ENCODE data around the gene OR9A4. TPM values are rescaled to one million over a fixed set of nuclear protein-coding genes. Genes with fewer than 3 reads are reported as not detected.

Gene OR9A4
- total RNA-seq, 1 donor from 2014 or later, result 0.07 TPM

GRCh38 chr7:141928845-141929195 lies 12.6 kb downstream of the OR9A4 start:
- Histone ChIP-seq H3K27ac (no peak overlapping the region), H3K4me1 (no peaks in the 10 kb centered on the region), H3K9ac (no peak overlapping the region), H3K79me2 (ENCODE audit: low read depth) (no peaks in the 10 kb centered on the region), H3K4me2 (no peak overlapping the region), H2AFZ (replicated peaks) (no peak overlapping the region), H3K9me3 (ENCODE audit: low read depth) (no peaks in the 10 kb centered on the region), H3K4me3 (no peak overlapping the region), H3F3A (ENCODE audit: low read depth) (no peaks in the 10 kb centered on the region), H4K20me1 (ENCODE audit: low read depth) (no peaks in the 10 kb centered on the region), H3K27me3 (no peaks in the 10 kb centered on the region), H3K36me3 (no peaks in the 10 kb centered on the region)
- Mint-ChIP-seq H3K27me3 (ENCODE audit: insufficient read depth, low read depth) (no peaks in the 10 kb centered on the region), H3K27ac (no peak overlapping the region), H3K4me1 (peaks cover 5% of the 10 kb centered on the region), H3K36me3 (no peaks in the 10 kb centered on the region), H3K9me3 (peaks cover 3% of the 10 kb centered on the region), H3K4me3 (no peak overlapping the region)
- no peak for DNase-seq (ENCODE audit: low spot score)
- no peak for TF ChIP-seq EZH2phosphoT487 (IDR thresholded peaks at IDR 0.05)
- no peak for TF ChIP-seq EZH2 (IDR thresholded peaks at IDR 0.05)
- no peak for TF ChIP-seq CTCF (IDR thresholded peaks at IDR 0.05)

GRCh38 chr7:141930211-141930610 lies 14.0 kb downstream of the OR9A4 start:
- Mint-ChIP-seq H3K9me3 (peaks cover 3% of the 10 kb centered on the region), H3K27me3 (ENCODE audit: insufficient read depth, low read depth) (no peaks in the 10 kb centered on the region)
- peak overlapping the region; percentile 78 for H2AFZ ChIP-seq (replicated peaks)

GRCh38 chr7:141941075-141941474 lies 24.9 kb downstream of the OR9A4 start:
- Mint-ChIP-seq H3K4me3 (no peak overlapping the region), H3K27ac (no peak overlapping the region), H3K27me3 (ENCODE audit: insufficient read depth, low read depth) (no peaks in the 10 kb centered on the region), H3K36me3 (no peaks in the 10 kb centered on the region), H3K9me3 (peaks cover 13% of the 10 kb centered on the region), H3K4me1 (no peaks in the 10 kb centered on the region)
- Histone ChIP-seq H3K4me3 (no peak overlapping the region), H3F3A (ENCODE audit: low read depth) (no peaks in the 10 kb centered on the region), H3K27ac (no peak overlapping the region), H2AFZ (replicated peaks) (no peak overlapping the region), H3K79me2 (ENCODE audit: low read depth) (no peaks in the 10 kb centered on the region), H3K4me1 (no peaks in the 10 kb centered on the region), H3K9me3 (ENCODE audit: low read depth) (no peaks in the 10 kb centered on the region), H3K27me3 (no peaks in the 10 kb centered on the region), H4K20me1 (ENCODE audit: low read depth) (no peaks in the 10 kb centered on the region), H3K36me3 (no peaks in the 10 kb centered on the region), H3K4me2 (no peak overlapping the region), H3K9ac (no peak overlapping the region)
- no peak for DNase-seq (ENCODE audit: low spot score)
- TF ChIP-seq EZH2phosphoT487 (IDR thresholded peaks at IDR 0.05) (no peak), CTCF (IDR thresholded peaks at IDR 0.05) (no peak), EZH2 (IDR thresholded peaks at IDR 0.05) (no peak)

More at GRCh38 chr7:141930211-141930610, 14.0 kb downstream of the OR9A4 start:
- DNase-seq (ENCODE audit: low spot score), result no peak
- Histone ChIP-seq H3K36me3 (no peaks in the 10 kb centered on the region), H3F3A (ENCODE audit: low read depth) (no peaks in the 10 kb centered on the region), H3K27me3 (no peaks in the 10 kb centered on the region), H3K9ac (no peak overlapping the region), H3K79me2 (ENCODE audit: low read depth) (no peaks in the 10 kb centered on the region), H3K4me3 (no peak overlapping the region), H3K4me2 (no peak overlapping the region), H3K9me3 (ENCODE audit: low read depth) (no peaks in the 10 kb centered on the region), H3K27ac (no peak overlapping the region), H4K20me1 (ENCODE audit: low read depth) (no peaks in the 10 kb centered on the region), H3K4me1 (no peaks in the 10 kb centered on the region)
- Mint-ChIP-seq H3K27ac (peak overlapping the region; percentile 72), H3K36me3 (no peaks in the 10 kb centered on the region), H3K4me3 (no peak overlapping the region), H3K4me1 (peaks cover 5% of the 10 kb centered on the region)
- TF ChIP-seq EZH2 (IDR thresholded peaks at IDR 0.05) (no peak), EZH2phosphoT487 (IDR thresholded peaks at IDR 0.05) (no peak), CTCF (IDR thresholded peaks at IDR 0.05) (no peak)
